HepG2 (cell line): ENCODE data around the gene MTCH2. TPM values are rescaled to one million over a fixed set of nuclear protein-coding genes. Genes with fewer than 3 reads are reported as not detected.
A peak's percentile ranks its signal among the peaks of the same experiment; 100 is the strongest.
"Not testable (repeated sequence)": the region's sequence is repeated elsewhere in the genome, so short reads cannot be mapped to it uniquely, and the experiment has no call there.

ENCODE experiments used
- ATAC-seq: fragments of 200-7000 bp; cut with Tn5 transposase; 3 replicates; pipeline ENCODE4 v1.9.1; 2020; ENCODE audit warnings: mild to moderate bottlenecking, moderate library complexity
- BruUV-seq: library from RNA; stranded (reverse); fragments of 400-500 nt; replicated peaks from 2 replicates; lab custom pipeline; 2021; lab: Mats Ljungman, UMichigan
- CTCF ChIA-PET: fragments of 300-600 bp; formaldehyde crosslinking; extraction: SDS; loops from one replicate; lab custom pipeline; 2021; ENCODE audit warnings: low total read pairs, inconsistent platforms, low intra/inter-chr PET ratio; lab: Yijun Ruan, JAX
- POLR2A ChIA-PET: fragments of 350-600 bp; sonication (Branson Sonifier 250); formaldehyde crosslinking; loops from one replicate; lab custom pipeline; 2020; ENCODE audit warnings: antibody characterized with exemption, inconsistent platforms; lab: Yijun Ruan, JAX
- DNase-seq: peaks from one replicate; pipeline ENCODE4 v3.0.0-alpha.2; 2015; ENCODE audit warnings: low spot score
- FAIRE-seq: peaks from 3 replicates; lab custom pipeline; 2011; peaks lifted over from hg19 to GRCh38; lab: Jason Lieb, UNC
- H2AFZ ChIP-seq: one replicate; pipeline ENCODE4 v1.6.1; 2011; ENCODE audit warnings: low read length, inconsistent platforms
- H3K27ac ChIP-seq: fragments of 300-600 bp; 3 replicates; pipeline ENCODE4 v1.8.0; 2011; ENCODE audit warnings: mixed run types, mild to moderate bottlenecking, mixed read lengths, low read length, inconsistent platforms; ENCODE audit not compliant: insufficient read depth; ENCODE audit errors: extremely low read length
- H3K27me3 ChIP-seq, 2 experiments: fragments of 200-600 bp in 1 of 2; 2 replicates in 1 of 2; 3 replicates in 1 of 2; pipeline versions ENCODE4 v1.6.0 to v1.8.0; 2011; ENCODE audit warnings: low read length in 2 of 2, mild to moderate bottlenecking in 2 of 2, moderate library complexity in 2 of 2, inconsistent platforms in 1 of 2; ENCODE audit not compliant: insufficient read depth in 2 of 2, control insufficient read depth in 1 of 2
- H3K36me3 ChIP-seq, 2 experiments: fragments of 200-600 bp in 1 of 2; replicated peaks in 1 of 2; 2 replicates in 1 of 2; 3 replicates in 1 of 2; pipeline versions ENCODE4 v1.5.1 to v1.8.0; 2011; ENCODE audit warnings: low read length in 2 of 2, inconsistent platforms in 1 of 2; ENCODE audit not compliant: insufficient read depth in 2 of 2, control insufficient read depth in 1 of 2
- H3K4me1 ChIP-seq: 2 replicates; pipeline ENCODE4 v1.5.1; 2012; ENCODE audit warnings: low read length, inconsistent platforms; ENCODE audit not compliant: insufficient read depth
- H3K4me2 ChIP-seq: 2 replicates; pipeline ENCODE4 v1.6.0; 2011; ENCODE audit warnings: low read depth, low read length, inconsistent platforms
- H3K4me3 ChIP-seq, 3 experiments: fragments of 200-600 bp in 1 of 3; sonication (generic), shearing (Covaris generic) in 1 of 3; replicated peaks in 1 of 3; 2 replicates each; pipeline ENCODE4 v1.5.1; 2011 to 2016; ENCODE audit warnings: low read length in 3 of 3, inconsistent platforms in 2 of 3, low read depth in 2 of 3, mild to moderate bottlenecking in 2 of 3, control low read depth in 1 of 3, mixed read lengths in 1 of 3; ENCODE audit not compliant: insufficient read depth in 1 of 3
- H3K79me2 ChIP-seq: one replicate; pipeline ENCODE4 v1.6.1; 2011; ENCODE audit warnings: low read length, inconsistent platforms; ENCODE audit not compliant: insufficient read depth
- H3K9ac ChIP-seq: 2 replicates; pipeline ENCODE4 v1.6.0; 2011; ENCODE audit warnings: mild to moderate bottlenecking, low read depth, low read length, inconsistent platforms; ENCODE audit not compliant: insufficient read depth
- H3K9me3 ChIP-seq: 2 replicates; pipeline ENCODE4 v1.5.1; 2012; ENCODE audit warnings: mild to moderate bottlenecking, low read length
- H4K20me1 ChIP-seq: 2 replicates; pipeline ENCODE4 v1.6.0; 2011; ENCODE audit warnings: inconsistent platforms, mild to moderate bottlenecking, low read length, moderate library complexity; ENCODE audit not compliant: insufficient read depth
- NFRKB ChIP-seq: fragments of 450-650 bp; IDR thresholded peaks from 2 replicates; pipeline ENCODE4 v1.6.1; 2017
- NFYB ChIP-seq: sonication (generic); formaldehyde crosslinking; IDR thresholded peaks from 2 replicates; pipeline ENCODE4 v1.4.0; 2020; ENCODE audit warnings: missing genetic modification reagents
- PTBP1 ChIP-seq: fragments of 200-400 bp; formaldehyde crosslinking; IDR thresholded peaks from 2 replicates; pipeline ENCODE4 v1.6.1; 2018; ENCODE audit warnings: low read length, low read depth; ENCODE audit not compliant: poor library complexity, severe bottlenecking
- SMAD3 ChIP-seq: sonication (generic); formaldehyde crosslinking; IDR thresholded peaks from 2 replicates; pipeline ENCODE4 v1.4.0; 2020; ENCODE audit warnings: missing genetic modification reagents
- SMARCE1 ChIP-seq: fragments of 450-650 bp; IDR thresholded peaks from 2 replicates; pipeline ENCODE4 v1.6.1; 2017; ENCODE audit warnings: borderline replicate concordance
- SRSF4 ChIP-seq: fragments of 200-400 bp; formaldehyde crosslinking; IDR thresholded peaks from one replicate; pipeline ENCODE4 v1.6.1; 2018; ENCODE audit warnings: mild to moderate bottlenecking, low read depth, low read length, moderate library complexity; ENCODE audit not compliant: poor library complexity, severe bottlenecking
- U2AF1 ChIP-seq: fragments of 200-400 bp; formaldehyde crosslinking; optimal IDR thresholded peaks from 2 replicates; pipeline ENCODE3; 2017; ENCODE audit warnings: mild to moderate bottlenecking, low read depth, low read length
- ZNF263 ChIP-seq: sonication (generic); formaldehyde crosslinking; IDR thresholded peaks from 2 replicates; pipeline ENCODE4 v1.4.0; 2020; ENCODE audit warnings: missing genetic modification reagents
- ZNF772 ChIP-seq: sonication (generic); formaldehyde crosslinking; IDR thresholded peaks from 2 replicates; pipeline ENCODE4 v1.5.0; 2020; ENCODE audit warnings: mild to moderate bottlenecking, missing genetic modification reagents
- ZNF841 ChIP-seq: sonication (generic); formaldehyde crosslinking; IDR thresholded peaks from 2 replicates; pipeline ENCODE4 v1.8.1; 2023; ENCODE audit warnings: missing genetic modification reagents, borderline replicate concordance
- WGBS: methylation state at CpG from one replicate; pipeline ENCODE4 v1.1.6; 2017; ENCODE audit warnings: low lambda C conversion rate; 5-methylcytosine and 5-hydroxymethylcytosine counted together
- in situ Hi-C: cut with HindIII; loops from 2 replicates; pipeline ENCODE4 v1.10.0; 2017; ENCODE audit warnings: low pct_unique_long_range_greater_than_20kb; ENCODE audit not compliant: extremely low pct_ligation_motif_present
- intact Hi-C: fragments of 100-400 bp; cut with micrococcal nuclease; formaldehyde crosslinking; loops from one replicate; pipeline ENCODE4 v1.10.0; 2022; ENCODE audit not compliant: unreplicated experiment
- polyA plus RNA-seq, 8 experiments: library from polyadenylated mRNA; depleted of rRNA in 3 of 8; stranded (reverse) in 7 of 8; unstranded in 1 of 8; fragments of >200 nt; fragmentation: Illumina TruSeq in 4 of 8; extraction: Trizol in 4 of 8; gene quantifications; 2 replicates each; pipeline versions ENCODE4 v1.2.1 to v1.2.3, GENCODE V29; 2011 to 2016; ENCODE audit warnings: low read depth in 4 of 8, missing spikeins in 1 of 8, mixed read lengths in 1 of 8; ENCODE audit not compliant: insufficient read depth in 1 of 8
- total RNA-seq, 5 experiments: library from RNA; depleted of rRNA; stranded (reverse); fragments of >200 nt; fragmentation: Illumina TruSeq; extraction: Trizol; gene quantifications; 2 replicates each; pipeline ENCODE4 v1.2.3, GENCODE V29; 2016; ENCODE audit warnings: low read depth in 1 of 5
- TF ChIP-seq, protein P1 (sequence below): fragments of 450-650 bp; IDR thresholded peaks from 2 replicates; pipeline ENCODE4 v1.6.1; 2017; ENCODE audit warnings: mild to moderate bottlenecking

MTCH2 gene
- total and polyA plus RNA-seq, 2 of the 13 experiments (the other 11 are each of a cell fraction or from before 2014, with no cell fraction given): 112 to 272 TPM

GRCh38 chr11:47636331-47636730, 6.0 kb downstream of the MTCH2 start:
- H3K9ac ChIP-seq, H3K4me3 ChIP-seq, POLR2A ChIA-PET, ATAC-seq, H3K4me2 ChIP-seq, H2AFZ ChIP-seq, DNase-seq, BruUV-seq, in situ Hi-C loops, FAIRE-seq, H4K20me1 ChIP-seq, H3K27me3 ChIP-seq, H3K9me3 ChIP-seq, H3K27ac ChIP-seq, CTCF ChIA-PET, intact Hi-C loops: not testable (repeated sequence)
- peaks cover 23% of the 10 kb centered on the region for H3K4me1 ChIP-seq
- WGBS: 97% methylated on average over 11 of the region's 11 CpGs
- peaks cover 18 to 52% of the 10 kb centered on the region in 2 experiments; a peak in 4 of 5 replicates for H3K36me3 ChIP-seq
- peaks cover 26% of the 10 kb centered on the region for H3K79me2 ChIP-seq

- no peaks in the 10 kb centered on the region for H4K20me1 ChIP-seq
- TSS peak; percentile 18 for BruUV-seq
- POLR2A ChIA-PET: no interaction called here
- H3K27me3 ChIP-seq: no peaks in the 10 kb centered on the region
- H2AFZ ChIP-seq: no peak overlapping the region
- no peak overlapping the region for H3K4me2 ChIP-seq
- WGBS: 93% methylated on average over 5 of the region's 5 CpGs
- H3K79me2 ChIP-seq: no peaks in the 10 kb centered on the region
- TF ChIP-seq ZNF263 (no peak), SMAD3 (CRISPR knock-in tag) (no peak), SMARCE1 (no peak), U2AF1 (no peak), SRSF4 (no peak), ZNF772 (CRISPR knock-in tag) (no peak), ZNF841 (CRISPR knock-in tag) (no peak), NFYB (CRISPR knock-in tag) (no peak), PTBP1 (no peak), NFRKB (no peak)
- TF ChIP-seq, protein P1, sequence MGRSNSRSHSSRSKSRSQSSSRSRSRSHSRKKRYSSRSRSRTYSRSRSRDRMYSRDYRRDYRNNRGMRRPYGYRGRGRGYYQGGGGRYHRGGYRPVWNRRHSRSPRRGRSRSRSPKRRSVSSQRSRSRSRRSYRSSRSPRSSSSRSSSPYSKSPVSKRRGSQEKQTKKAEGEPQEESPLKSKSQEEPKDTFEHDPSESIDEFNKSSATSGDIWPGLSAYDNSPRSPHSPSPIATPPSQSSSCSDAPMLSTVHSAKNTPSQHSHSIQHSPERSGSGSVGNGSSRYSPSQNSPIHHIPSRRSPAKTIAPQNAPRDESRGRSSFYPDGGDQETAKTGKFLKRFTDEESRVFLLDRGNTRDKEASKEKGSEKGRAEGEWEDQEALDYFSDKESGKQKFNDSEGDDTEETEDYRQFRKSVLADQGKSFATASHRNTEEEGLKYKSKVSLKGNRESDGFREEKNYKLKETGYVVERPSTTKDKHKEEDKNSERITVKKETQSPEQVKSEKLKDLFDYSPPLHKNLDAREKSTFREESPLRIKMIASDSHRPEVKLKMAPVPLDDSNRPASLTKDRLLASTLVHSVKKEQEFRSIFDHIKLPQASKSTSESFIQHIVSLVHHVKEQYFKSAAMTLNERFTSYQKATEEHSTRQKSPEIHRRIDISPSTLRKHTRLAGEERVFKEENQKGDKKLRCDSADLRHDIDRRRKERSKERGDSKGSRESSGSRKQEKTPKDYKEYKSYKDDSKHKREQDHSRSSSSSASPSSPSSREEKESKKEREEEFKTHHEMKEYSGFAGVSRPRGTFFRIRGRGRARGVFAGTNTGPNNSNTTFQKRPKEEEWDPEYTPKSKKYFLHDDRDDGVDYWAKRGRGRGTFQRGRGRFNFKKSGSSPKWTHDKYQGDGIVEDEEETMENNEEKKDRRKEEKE: no peak
- no peak overlapping the region for H3K27ac ChIP-seq
- DNase-seq (no peak), FAIRE-seq (no peak), ATAC-seq (no peak)
- H3K4me1 ChIP-seq: no peaks in the 10 kb centered on the region
- in situ Hi-C loops: no loop called here
- H3K36me3 ChIP-seq: peaks cover 24 to 63% of the 10 kb centered on the region in 2 experiments; a peak in 4 of 5 replicates
- intact Hi-C loops: no loop called here
- H3K9me3 ChIP-seq: no peaks in the 10 kb centered on the region
- H3K4me3 ChIP-seq: no peak overlapping the region
- CTCF ChIA-PET: no interaction called here
- no peak overlapping the region for H3K9ac ChIP-seq
Measured at GRCh38 chr11:47631473-47631872, 10.9 kb downstream of the MTCH2 start.
